IMR-90 (cell line): Measurements from ENCODE around the gene POC1B. TPM values are rescaled to one million over a fixed set of nuclear protein-coding genes. Genes with fewer than 3 reads are reported as not detected.

Source experiments
- ATAC-seq: fragments of 200-7000 bp; cut with Tn5 transposase; 2 replicates; pipeline ENCODE4 v1.9.1; 2020; ENCODE audit warnings: low read depth, mild to moderate bottlenecking, moderate library complexity
- BruUV-seq: library from RNA; stranded (reverse); fragments of 400-500 nt; replicated peaks from 2 replicates; lab custom pipeline; 2021; lab: Mats Ljungman, UMichigan
- CTCF ChIA-PET: fragments of 300-600 bp; formaldehyde crosslinking; extraction: SDS; loops from one replicate; lab custom pipeline; 2021; ENCODE audit warnings: antibody characterized with exemption; lab: Yijun Ruan, JAX
- POLR2A ChIA-PET: fragments of 300-600 bp; sonication (Branson Sonifier 250); formaldehyde crosslinking; loops from one replicate; lab custom pipeline; 2022; ENCODE audit warnings: antibody characterized with exemption; ENCODE audit not compliant: unreplicated experiment; lab: Charles Lee
- DNase-seq: peaks from one replicate; pipeline ENCODE4 v3.0.0; 2013
- H2AFZ ChIP-seq: replicated peaks from 2 replicates; pipeline ENCODE3; 2013; ENCODE audit warnings: low read length, mild to moderate bottlenecking; ENCODE audit not compliant: poor library complexity
- H2AK5ac ChIP-seq: 2 replicates; pipeline ENCODE4 v1.6.1; 2013; ENCODE audit warnings: low read depth, low read length, inconsistent platforms
- H2AK9ac ChIP-seq: replicated peaks from 2 replicates; pipeline ENCODE3; 2013; ENCODE audit warnings: mild to moderate bottlenecking, low read depth, low read length, moderate library complexity; ENCODE audit not compliant: poor library complexity
- H2BK120ac ChIP-seq: 2 replicates; pipeline ENCODE4 v1.6.1; 2013; ENCODE audit warnings: low read depth, low read length, inconsistent platforms
- H2BK15ac ChIP-seq: 3 replicates; pipeline ENCODE4 v1.6.1; 2013; ENCODE audit warnings: low read depth, low read length, inconsistent platforms
- H2BK20ac ChIP-seq: 2 replicates; pipeline ENCODE4 v1.6.1; 2013; ENCODE audit warnings: low read depth, mild to moderate bottlenecking, inconsistent platforms, low read length, moderate library complexity
- H2BK5ac ChIP-seq: 2 replicates; pipeline ENCODE4 v1.6.1; 2013; ENCODE audit warnings: mild to moderate bottlenecking, low read depth, low read length, inconsistent platforms; ENCODE audit not compliant: poor library complexity, severe bottlenecking
- H3K14ac ChIP-seq: replicated peaks from 2 replicates; pipeline ENCODE4 v1.6.1; 2013; ENCODE audit warnings: low read depth, low read length, inconsistent platforms
- H3K18ac ChIP-seq: 2 replicates; pipeline ENCODE4 v1.6.1; 2013; ENCODE audit warnings: low read depth, low read length, control low read depth
- H3K23ac ChIP-seq: 2 replicates; pipeline ENCODE4 v1.6.1; 2013; ENCODE audit warnings: low read depth, low read length, inconsistent platforms
- H3K27ac ChIP-seq: 2 replicates; pipeline ENCODE4 v1.5.1; 2013; ENCODE audit warnings: mild to moderate bottlenecking, control low read depth, low read length; ENCODE audit not compliant: insufficient read depth
- H3K27me3 ChIP-seq: 2 replicates; pipeline ENCODE4 v1.6.1; 2013; ENCODE audit warnings: low read length; ENCODE audit not compliant: control insufficient read depth, insufficient read depth
- H3K36me3 ChIP-seq: 2 replicates; pipeline ENCODE4 v1.6.1; 2013; ENCODE audit warnings: low read length, mixed read lengths; ENCODE audit not compliant: control insufficient read depth, insufficient read depth
- H3K4ac ChIP-seq: 2 replicates; pipeline ENCODE4 v1.6.1; 2013; ENCODE audit warnings: low read depth, low read length, inconsistent platforms
- H3K4me1 ChIP-seq: 2 replicates; pipeline ENCODE4 v1.6.1; 2013; ENCODE audit warnings: low read length, mixed read lengths; ENCODE audit not compliant: control insufficient read depth, insufficient read depth
- H3K4me2 ChIP-seq: 2 replicates; pipeline ENCODE4 v1.6.1; 2013; ENCODE audit warnings: low read depth, mild to moderate bottlenecking, control low read depth, low read length, moderate library complexity
- H3K4me3 ChIP-seq: 2 replicates; pipeline ENCODE4 v1.5.1; 2013; ENCODE audit warnings: low read depth, mild to moderate bottlenecking, control low read depth, low read length, moderate library complexity; ENCODE audit not compliant: insufficient read depth
- H3K56ac ChIP-seq: 2 replicates; pipeline ENCODE4 v1.6.1; 2013; ENCODE audit warnings: low read length, inconsistent platforms; ENCODE audit not compliant: insufficient read depth; ENCODE audit errors: extremely low read depth
- H3K79me1 ChIP-seq, 2 experiments: 2 replicates each; pipeline ENCODE4 v1.6.1; 2013; ENCODE audit warnings: low read length in 2 of 2, inconsistent platforms in 1 of 2, low read depth in 1 of 2
- H3K9ac ChIP-seq: 2 replicates; pipeline ENCODE4 v1.6.1; 2013; ENCODE audit warnings: low read depth, low read length, control low read depth
- H3K9me1 ChIP-seq: 2 replicates; pipeline ENCODE4 v1.6.1; 2013; ENCODE audit warnings: low read length, inconsistent platforms; ENCODE audit not compliant: insufficient read depth
- H3K9me3 ChIP-seq: 2 replicates; pipeline ENCODE4 v1.6.1; 2013; ENCODE audit warnings: low read length; ENCODE audit not compliant: control insufficient read depth, insufficient read depth
- H4K20me1 ChIP-seq: 2 replicates; pipeline ENCODE4 v1.6.1; 2013; ENCODE audit warnings: low read length, inconsistent platforms; ENCODE audit not compliant: insufficient read depth
- H4K5ac ChIP-seq: 2 replicates; pipeline ENCODE4 v1.6.1; 2013; ENCODE audit warnings: mild to moderate bottlenecking, low read depth, low read length, control low read depth
- H4K8ac ChIP-seq, 2 experiments: 2 replicates each; pipeline ENCODE4 v1.6.1; 2013; ENCODE audit warnings: low read depth in 2 of 2, low read length in 2 of 2, control low read depth in 1 of 2, inconsistent platforms in 1 of 2
- H4K91ac ChIP-seq: 2 replicates; pipeline ENCODE4 v1.6.1; 2013; ENCODE audit warnings: low read depth, low read length, inconsistent platforms; ENCODE audit not compliant: insufficient read depth
- CHD1 ChIP-seq: IDR thresholded peaks from 2 replicates; pipeline ENCODE4 v1.6.1; 2012; ENCODE audit warnings: low read depth, low read length, improper control_type of control experiment
- CTCF ChIP-seq: conservative IDR thresholded peaks from 2 replicates; pipeline ENCODE4 v1.5.1; 2012; ENCODE audit warnings: mild to moderate bottlenecking, low read depth, low read length, improper control_type of control experiment
- MAFK ChIP-seq: IDR thresholded peaks from 2 replicates; pipeline ENCODE4 v1.6.1; 2012; ENCODE audit warnings: low read depth, low read length, improper control_type of control experiment
- RAD21 ChIP-seq: IDR thresholded peaks from 2 replicates; pipeline ENCODE4 v1.6.1; 2012; ENCODE audit warnings: low read length, improper control_type of control experiment
- RCOR1 ChIP-seq: IDR thresholded peaks from 2 replicates; pipeline ENCODE4 v1.6.1; 2012; ENCODE audit warnings: mild to moderate bottlenecking, low read length, improper control_type of control experiment; ENCODE audit not compliant: insufficient replicate concordance
- USF2 ChIP-seq: fragments of 150-350 bp; IDR thresholded peaks from 2 replicates; pipeline ENCODE4 v1.6.1; 2017; ENCODE audit warnings: mild to moderate bottlenecking, antibody characterized with exemption, low read length, low read depth
- WGBS, 2 experiments: methylation state at CpG; one replicate each; pipeline versions ENCODE4 v1.1.5 to v1.1.7; 2013; ENCODE audit warnings: missing lambda C conversion rate in 2 of 2; ENCODE audit not compliant: insufficient read length in 1 of 2; ENCODE audit errors: extremely low coverage in 2 of 2; 5-methylcytosine and 5-hydroxymethylcytosine counted together
- dilution Hi-C: fragments of 300-500 bp; cut with HindIII; formaldehyde crosslinking; loops from one replicate; pipeline ENCODE4 v1.14.3; 2018; ENCODE audit warnings: low sequenced_read_pairs; ENCODE audit not compliant: unreplicated experiment
- in situ Hi-C: fragments of 300-500 bp; cut with MboI; formaldehyde crosslinking; loops from 3 replicates; pipeline ENCODE4 v1.14.3; 2019; ENCODE audit warnings: low sequenced_read_pairs, inconsistent platforms, mixed read lengths
- intact Hi-C: fragments of 100-400 bp; cut with micrococcal nuclease; formaldehyde crosslinking; loops from 2 replicates; pipeline ENCODE4 v1.10.0; 2022
- polyA plus RNA-seq, 3 experiments: library from polyadenylated mRNA; depleted of rRNA; stranded (reverse); fragments of >200 nt; gene quantifications; 2 replicates each; pipeline ENCODE4 v1.2.3, GENCODE V29; 2012; ENCODE audit warnings: low replicate concordance in 1 of 3
- total RNA-seq: library from RNA; depleted of rRNA; stranded (reverse); fragments of >200 nt; gene quantifications from 2 replicates; pipeline ENCODE4 v1.2.3, GENCODE V29; 2012

Gene POC1B
- total and polyA plus RNA-seq, 2 of the 4 experiments (the other 2 are of a cell fraction), result 5.0 to 10.4 TPM

- ChIA-PET CTCF (no interaction called here), POLR2A (interaction anchor here (0.6 kb wide), 1 partner anchor 18 kb away, joined by 13 read pairs; no protein-coding TSS in a partner anchor)
- no peaks in the 10 kb centered on the region for H4K20me1 ChIP-seq
- no peak overlapping the region for H2BK120ac ChIP-seq
- no peak overlapping the region for H3K4me3 ChIP-seq
- peaks cover 9% of the 10 kb centered on the region for H3K9me1 ChIP-seq
- no peaks in the 10 kb centered on the region for H3K36me3 ChIP-seq
- H3K27ac ChIP-seq, result no peak overlapping the region
- peak overlapping the region; percentile 13; the same call in 1 of the 2 replicates for H3K14ac ChIP-seq
- dilution Hi-C loops (no loop called here), intact Hi-C loops (no loop called here), in situ Hi-C loops (no loop called here)
- no peaks in the 10 kb centered on the region for H3K9me3 ChIP-seq
- ATAC-seq, result no peak
- 29% methylated on average over 1 of the region's 3 CpGs; no CpG with 5 or more reads in 1 of the 2 experiments for WGBS, 2 experiments
- no peak overlapping the region for H3K18ac ChIP-seq
- no peak overlapping the region for H2BK5ac ChIP-seq
- H4K91ac ChIP-seq, result no peak overlapping the region
- no peak overlapping the region for H2BK20ac ChIP-seq
- no peak overlapping the region for H4K5ac ChIP-seq
- H2AK9ac ChIP-seq, result no peak overlapping the region
- peaks cover 9% of the 10 kb centered on the region for H3K4me1 ChIP-seq
- H2BK15ac ChIP-seq, result 0 out of 3 replicates have a peak overlapping the region, but pooled peaks have one; percentile 57
- H3K56ac ChIP-seq, result no peak overlapping the region
- no peak overlapping the region for H2AFZ ChIP-seq
- no peak overlapping the region; the same call in 1 of the 2 replicates for H2AK5ac ChIP-seq
- no peaks in the 10 kb centered on the region for H3K27me3 ChIP-seq
- TF ChIP-seq CTCF (no peak), MAFK (no peak), CHD1 (no peak), RCOR1 (no peak), USF2 (no peak), RAD21 (no peak)
- H3K9ac ChIP-seq, result no peak overlapping the region
- 0 out of 4 replicates have a peak, but pooled peaks cover 0 to 5% of the 10 kb centered on the region in 2 experiments for H3K79me1 ChIP-seq
- no peak overlapping the region for H3K4ac ChIP-seq
- 0 out of 2 replicates have a peak overlapping the region, but pooled peaks have one; percentile 17 for H3K23ac ChIP-seq
- DNase-seq, result peak; percentile 32
- BruUV-seq, result no TSS peak
- H4K8ac ChIP-seq, result peak overlapping the region in 1 of 2 experiments; percentile 22; a peak in 1 of 4 replicates
- no peak overlapping the region for H3K4me2 ChIP-seq
Observed at GRCh38 chr12:89393551-89394121, 132.2 kb downstream of the POC1B start.
